K562 (cell line): ENCODE measurements around the gene TENM4. TPM values are rescaled to one million over a fixed set of nuclear protein-coding genes. Genes with fewer than 3 reads are reported as not detected.

Experiments
- ATAC-seq: fragments of 200-7000 bp; cut with Tn5 transposase; 3 replicates; pipeline ENCODE4 v1.9.1; 2020; ENCODE audit warnings: moderate library complexity
- BruUV-seq: library from RNA; stranded (reverse); fragments of 400-500 nt; replicated peaks from 2 replicates; lab custom pipeline; 2021; lab: Mats Ljungman, UMichigan
- CTCF ChIA-PET: fragments of 300-600 bp; formaldehyde crosslinking; extraction: SDS; loops from one replicate; lab custom pipeline; 2021; ENCODE audit warnings: low intra/inter-chr PET ratio; lab: Yijun Ruan, JAX
- POLR2A ChIA-PET: fragments of 300-600, 350-650 bp; sonication (Branson Sonifier 250); formaldehyde crosslinking; extraction: SDS; loops from one replicate; lab custom pipeline; 2021; ENCODE audit warnings: antibody characterized with exemption, inconsistent platforms; lab: Yijun Ruan, JAX
- DNase-seq, 4 experiments: peaks; one replicate each; pipeline versions ENCODE4 v3.0.0 to v3.0.0-alpha.2; 2011 to 2018; ENCODE audit warnings: low spot score in 3 of 4, mixed read lengths in 3 of 4; ENCODE audit errors: extremely low read depth in 1 of 4
- FAIRE-seq: peaks from 2 replicates; lab custom pipeline; 2011; peaks lifted over from hg19 to GRCh38; lab: Jason Lieb, UNC
- H2AFZ ChIP-seq: 2 replicates; pipeline ENCODE4 v1.6.0; 2011; ENCODE audit warnings: low read depth, low read length, control low read depth, inconsistent platforms
- H3K27ac ChIP-seq: fragments of 200-600 bp; 3 replicates; pipeline ENCODE4 v1.8.0; 2011; ENCODE audit warnings: low read depth, mild to moderate bottlenecking, control low read depth, inconsistent platforms, low read length, moderate library complexity, mixed read lengths; ENCODE audit errors: extremely low read depth
- H3K27me3 ChIP-seq, 2 experiments: fragments of 300-600 bp in 1 of 2; 2 replicates in 1 of 2; 3 replicates in 1 of 2; pipeline versions ENCODE4 v1.6.0 to v1.8.0; 2011; ENCODE audit warnings: inconsistent platforms in 2 of 2, low read length in 2 of 2, mild to moderate bottlenecking in 1 of 2, mixed read lengths in 1 of 2, moderate library complexity in 1 of 2; ENCODE audit not compliant: control insufficient read depth in 2 of 2, insufficient read depth in 2 of 2
- H3K36me3 ChIP-seq: fragments of 300-600 bp; 3 replicates; pipeline ENCODE4 v1.8.0; 2011; ENCODE audit warnings: mild to moderate bottlenecking, low read length, inconsistent platforms; ENCODE audit not compliant: control insufficient read depth, insufficient read depth
- H3K4me1 ChIP-seq, 2 experiments: fragments of 200-600 bp in 1 of 2; replicated peaks in 1 of 2; 2 replicates in 1 of 2; 3 replicates in 1 of 2; pipeline versions ENCODE4 v1.5.1 to v1.8.0; 2011; ENCODE audit warnings: inconsistent platforms in 2 of 2, low read length in 2 of 2, mild to moderate bottlenecking in 1 of 2, mixed read lengths in 1 of 2, moderate library complexity in 1 of 2; ENCODE audit not compliant: control insufficient read depth in 2 of 2, insufficient read depth in 2 of 2
- H3K4me2 ChIP-seq: 2 replicates; pipeline ENCODE4 v1.6.1; 2011; ENCODE audit warnings: low read length, control low read depth, inconsistent platforms, mixed read lengths; ENCODE audit not compliant: insufficient read depth
- H3K4me3 ChIP-seq: fragments of 200-600 bp; sonication (generic), shearing (Covaris generic); 2 replicates; pipeline ENCODE4 v1.5.1; 2016; ENCODE audit warnings: control low read depth, inconsistent platforms
- H3K79me2 ChIP-seq: fragments of 200-600 bp; 3 replicates; pipeline ENCODE4 v1.8.0; 2011; ENCODE audit warnings: low read length, inconsistent platforms; ENCODE audit not compliant: control insufficient read depth, insufficient read depth
- H3K9ac ChIP-seq, 2 experiments: 2 replicates each; pipeline versions ENCODE4 v1.6.0 to v1.6.1; 2011; ENCODE audit warnings: low read depth in 2 of 2, low read length in 2 of 2, control low read depth in 1 of 2, inconsistent platforms in 1 of 2, mild to moderate bottlenecking in 1 of 2, mixed read lengths in 1 of 2; ENCODE audit not compliant: insufficient read depth in 1 of 2
- H3K9me1 ChIP-seq: one replicate; pipeline ENCODE4 v1.6.0; 2011; ENCODE audit warnings: inconsistent platforms, mild to moderate bottlenecking, low read length, moderate library complexity; ENCODE audit not compliant: control insufficient read depth, insufficient read depth
- H3K9me3 ChIP-seq: replicated peaks from 2 replicates; pipeline ENCODE4 v1.5.1; 2011; ENCODE audit warnings: low read depth, low read length, inconsistent platforms; ENCODE audit not compliant: control insufficient read depth, insufficient read depth
- H4K20me1 ChIP-seq: replicated peaks from 2 replicates; pipeline ENCODE4 v1.6.1; 2011; ENCODE audit warnings: low read length, inconsistent platforms, mixed read lengths; ENCODE audit not compliant: control insufficient read depth, insufficient read depth
- KHSRP ChIP-seq: fragments of 450-650 bp; IDR thresholded peaks from 2 replicates; pipeline ENCODE4 v1.6.1; 2017
- NEUROD1 ChIP-seq: fragments of 150-350 bp; IDR thresholded peaks from 2 replicates; pipeline ENCODE4 v1.6.1; 2014; ENCODE audit warnings: borderline replicate concordance, low read length, low read depth; ENCODE audit not compliant: partially characterized antibody
- SOX6 ChIP-seq: fragments of 450-650 bp; IDR thresholded peaks from 2 replicates; pipeline ENCODE4 v1.6.1; 2014; ENCODE audit warnings: mild to moderate bottlenecking
- ZFP1 ChIP-seq: fragments of 450-650 bp; formaldehyde crosslinking; IDR thresholded peaks from 2 replicates; pipeline ENCODE4 v1.4.0; 2020; ENCODE audit warnings: mild to moderate bottlenecking, mixed read lengths
- ZNF589 ChIP-seq: fragments of 200-800 bp; sonication (Bioruptor generic); IDR thresholded peaks from 2 replicates; pipeline ENCODE4 v1.6.1; 2016; ENCODE audit warnings: low read depth, missing genetic modification characterization, missing compliant biosample characterization
- WGBS: fragments of 100-300 bp; shearing (Covaris generic); methylation state at CpG from one replicate; pipeline ENCODE4 v1.1.6; 2016; ENCODE audit warnings: low coverage, mixed read lengths; ENCODE audit not compliant: insufficient coverage; ENCODE audit errors: missing lambda C conversion rate; 5-methylcytosine and 5-hydroxymethylcytosine counted together
- in situ Hi-C: fragments of 300-500 bp; cut with MboI; formaldehyde crosslinking; loops from 4 replicates; pipeline ENCODE4 v1.15.0; 2018; ENCODE audit warnings: inconsistent platforms, mixed read lengths
- intact Hi-C: fragments of 100-400 bp; cut with micrococcal nuclease; formaldehyde crosslinking; loops from 2 replicates; pipeline ENCODE4 v1.14.2; 2022
- polyA plus RNA-seq, 8 experiments: library from polyadenylated mRNA; depleted of rRNA in 4 of 8; stranded (reverse) in 5 of 8; unstranded in 3 of 8; fragments of >200 nt; fragmentation: Nextera tagmentation in 2 of 8; fragmentation: Illumina TruSeq in 1 of 8; extraction: Ambion mirVana in 2 of 8; extraction: Trizol in 1 of 8; gene quantifications; 2 replicates each; pipeline versions ENCODE4 v1.2.1 to v1.2.3, GENCODE V29; 2011 to 2014; ENCODE audit warnings: inconsistent platforms in 1 of 8, missing spikeins in 1 of 8
- total RNA-seq, 7 experiments: library from RNA; depleted of rRNA in 6 of 7; stranded (reverse); fragments of >200 nt in 6 of 7; fragmentation: Illumina TruSeq in 2 of 7; extraction: Trizol in 2 of 7; gene quantifications; 2 replicates each; pipeline versions ENCODE4 v1.2.1 to v1.2.3, GENCODE V29; 2011 to 2021; ENCODE audit warnings: low replicate concordance in 1 of 7
- TF ChIP-seq, protein P1 (sequence below), 2 experiments: fragments of 200-800 bp in 1 of 2; sonication (Bioruptor generic) in 1 of 2; sonication (generic) in 1 of 2; formaldehyde crosslinking in 1 of 2; IDR thresholded peaks in 1 of 2; conservative IDR thresholded peaks in 1 of 2; 2 replicates each; pipeline versions ENCODE4 v1.5.0 to v1.6.1; 2016 to 2020; ENCODE audit warnings: missing compliant biosample characterization in 1 of 2, missing genetic modification characterization in 1 of 2, missing genetic modification reagents in 1 of 2

The TENM4 gene
- total and polyA plus RNA-seq, 9 of the 15 experiments (the other 6 are each of a cell fraction or from before 2014, with no cell fraction given), result 0.16 TPM; not detected in 8

- POLR2A ChIA-PET, result interaction anchor here (0.6 kb wide), 1 partner anchor 9 kb away, joined by 3 read pairs; no protein-coding TSS in a partner anchor
- in situ Hi-C loops, result no loop called here
- CTCF ChIA-PET, result no interaction called here
These were observed 615.2 kb downstream of the TENM4 start for GRCh38 chr11:78825591-78826020.

More at GRCh38 chr11:78825591-78826020, 615.2 kb downstream of the TENM4 start:
- no peaks in the 10 kb centered on the region for H3K9me3 ChIP-seq
- TF ChIP-seq, protein P1, sequence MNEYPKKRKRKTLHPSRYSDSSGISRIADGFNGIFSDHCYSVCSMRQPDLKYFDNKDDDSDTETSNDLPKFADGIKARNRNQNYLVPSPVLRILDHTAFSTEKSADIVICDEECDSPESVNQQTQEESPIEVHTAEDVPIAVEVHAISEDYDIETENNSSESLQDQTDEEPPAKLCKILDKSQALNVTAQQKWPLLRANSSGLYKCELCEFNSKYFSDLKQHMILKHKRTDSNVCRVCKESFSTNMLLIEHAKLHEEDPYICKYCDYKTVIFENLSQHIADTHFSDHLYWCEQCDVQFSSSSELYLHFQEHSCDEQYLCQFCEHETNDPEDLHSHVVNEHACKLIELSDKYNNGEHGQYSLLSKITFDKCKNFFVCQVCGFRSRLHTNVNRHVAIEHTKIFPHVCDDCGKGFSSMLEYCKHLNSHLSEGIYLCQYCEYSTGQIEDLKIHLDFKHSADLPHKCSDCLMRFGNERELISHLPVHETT (CRISPR knock-in tag; conservative IDR thresholded peaks at IDR 0.05 in 1 of 2, IDR thresholded peaks at IDR 0.05 in 1 of 2), result no peak
- TF ChIP-seq ZFP1 (CRISPR knock-in tag) (no peak), KHSRP (no peak), ZNF589 (CRISPR knock-in tag) (no peak), SOX6 (no peak), NEUROD1 (no peak)
- TF ChIP-seq, all 486 proteins: peak for 0
- H3K27ac ChIP-seq, result no peak overlapping the region
- no peak for FAIRE-seq
- no peak for ATAC-seq
- no peaks in the 10 kb centered on the region for H3K79me2 ChIP-seq
- 0 out of 2 replicates have a peak, but pooled peaks cover 3% of the 10 kb centered on the region for H4K20me1 ChIP-seq
- H2AFZ ChIP-seq, result no peak overlapping the region
- no TSS peak for BruUV-seq
- intact Hi-C loops, result no loop called here
- no peak overlapping the region for H3K4me2 ChIP-seq
- no peak overlapping the region for H3K4me3 ChIP-seq
- no peak for DNase-seq
- no peaks in the 10 kb centered on the region for H3K9me1 ChIP-seq
- H3K36me3 ChIP-seq, result no peaks in the 10 kb centered on the region
- peaks cover 0 to 6% of the 10 kb centered on the region in 2 experiments; a peak in 2 of 5 replicates for H3K4me1 ChIP-seq
- H3K27me3 ChIP-seq, result peaks cover 6 to 15% of the 10 kb centered on the region in 2 experiments; a peak in 4 of 5 replicates
- WGBS, result 6% methylated on average over 1 of the region's 1 CpG
- H3K9ac ChIP-seq, result no peak overlapping the region
